Parathyroid adenoma (tissue), 2 donors: ENCODE data around the gene BRD3.

Source experiments
- H2AFZ ChIP-seq: fragments of 300-600 bp; sonication (generic); one replicate; pipeline ENCODE4 v1.7.0; 2017; ENCODE audit warnings: antibody characterized with exemption, mild to moderate bottlenecking
- H3K27ac ChIP-seq: fragments of 300-600 bp; sonication (generic); one replicate; pipeline ENCODE4 v1.7.0; 2017
- H3K27me3 ChIP-seq: fragments of 300-600 bp; sonication (generic); one replicate; pipeline ENCODE4 v1.7.0; 2017; ENCODE audit warnings: low read length; ENCODE audit not compliant: control insufficient read depth, insufficient read depth
- H3K36me3 ChIP-seq: fragments of 300-600 bp; sonication (generic); one replicate; pipeline ENCODE4 v1.7.0; 2017; ENCODE audit warnings: low read length; ENCODE audit not compliant: control insufficient read depth, insufficient read depth
- H3K4me1 ChIP-seq: fragments of 300-600 bp; sonication (generic); one replicate; pipeline ENCODE4 v1.7.0; 2017; ENCODE audit warnings: control low read depth
- H3K4me2 ChIP-seq: fragments of 300-600 bp; sonication (generic); one replicate; pipeline ENCODE4 v1.7.0; 2017; ENCODE audit warnings: low read length
- H3K4me3 ChIP-seq: fragments of 300-600 bp; sonication (generic); one replicate; pipeline ENCODE4 v1.7.0; 2017; ENCODE audit warnings: low read depth, low read length
- H3K79me2 ChIP-seq: fragments of 300-600 bp; sonication (generic); one replicate; pipeline ENCODE4 v1.7.0; 2017; ENCODE audit warnings: control low read depth
- H3K9ac ChIP-seq: fragments of 300-600 bp; sonication (generic); one replicate; pipeline ENCODE4 v1.7.0; 2017; ENCODE audit warnings: mild to moderate bottlenecking
- H3K9me3 ChIP-seq: fragments of 300-600 bp; sonication (generic); one replicate; pipeline ENCODE4 v1.7.0; 2017; ENCODE audit warnings: low read length; ENCODE audit not compliant: control insufficient read depth
- TF ChIP-seq, protein P1 (sequence below): fragments of 300-600 bp; sonication (generic); IDR thresholded peaks from one replicate; pipeline ENCODE4 v1.7.0; 2017; ENCODE audit warnings: antibody characterized with exemption, mild to moderate bottlenecking
- donor health status: primary hyperparathyroidism.

Gene BRD3

DNA sequence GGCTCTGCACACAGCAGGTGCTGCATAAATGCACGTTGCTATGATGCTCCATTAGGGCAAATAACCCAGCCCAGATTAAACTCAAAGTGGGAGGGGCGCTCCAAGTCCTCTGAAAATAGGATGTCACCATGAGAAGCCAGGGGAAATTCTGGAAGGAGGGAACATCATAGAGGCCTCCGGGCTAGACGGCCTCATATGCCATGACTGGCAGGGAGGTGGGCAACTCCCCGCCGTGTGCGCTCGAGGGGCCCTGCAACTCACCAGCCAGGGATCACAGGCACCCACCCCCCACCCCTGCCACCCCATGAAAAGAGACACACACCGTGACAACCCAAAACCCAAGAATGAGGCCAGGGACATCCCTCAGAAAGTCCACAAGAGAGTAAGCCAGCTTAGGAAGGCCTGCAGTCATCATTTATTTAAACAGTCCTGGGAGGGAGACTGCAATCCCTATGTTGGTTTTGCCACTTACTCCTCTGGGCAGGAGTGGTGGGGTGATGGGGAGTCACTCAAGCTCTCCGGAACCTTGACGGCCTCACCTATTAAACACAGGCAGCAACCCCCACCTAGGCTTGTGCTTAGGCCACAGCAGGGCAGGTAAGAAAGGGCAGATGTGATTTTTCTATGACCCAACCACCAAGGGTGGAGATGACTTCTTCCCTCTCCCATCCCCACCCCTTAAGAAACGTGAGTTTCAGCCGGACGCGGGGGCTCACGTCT lies 79.7 kb downstream of the BRD3 start:
- Histone ChIP-seq H3K4me1 (no peaks in the 10 kb centered on the region), H3K79me2 (peaks cover 1% of the 10 kb centered on the region), H3K4me3 (no peak overlapping the region), H3K27me3 (no peaks in the 10 kb centered on the region), H3K36me3 (no peaks in the 10 kb centered on the region), H3K27ac (no peak overlapping the region), H2AFZ (no peak overlapping the region), H3K9ac (no peak overlapping the region), H3K9me3 (no peaks in the 10 kb centered on the region), H3K4me2 (no peak overlapping the region)
- TF ChIP-seq, protein P1, sequence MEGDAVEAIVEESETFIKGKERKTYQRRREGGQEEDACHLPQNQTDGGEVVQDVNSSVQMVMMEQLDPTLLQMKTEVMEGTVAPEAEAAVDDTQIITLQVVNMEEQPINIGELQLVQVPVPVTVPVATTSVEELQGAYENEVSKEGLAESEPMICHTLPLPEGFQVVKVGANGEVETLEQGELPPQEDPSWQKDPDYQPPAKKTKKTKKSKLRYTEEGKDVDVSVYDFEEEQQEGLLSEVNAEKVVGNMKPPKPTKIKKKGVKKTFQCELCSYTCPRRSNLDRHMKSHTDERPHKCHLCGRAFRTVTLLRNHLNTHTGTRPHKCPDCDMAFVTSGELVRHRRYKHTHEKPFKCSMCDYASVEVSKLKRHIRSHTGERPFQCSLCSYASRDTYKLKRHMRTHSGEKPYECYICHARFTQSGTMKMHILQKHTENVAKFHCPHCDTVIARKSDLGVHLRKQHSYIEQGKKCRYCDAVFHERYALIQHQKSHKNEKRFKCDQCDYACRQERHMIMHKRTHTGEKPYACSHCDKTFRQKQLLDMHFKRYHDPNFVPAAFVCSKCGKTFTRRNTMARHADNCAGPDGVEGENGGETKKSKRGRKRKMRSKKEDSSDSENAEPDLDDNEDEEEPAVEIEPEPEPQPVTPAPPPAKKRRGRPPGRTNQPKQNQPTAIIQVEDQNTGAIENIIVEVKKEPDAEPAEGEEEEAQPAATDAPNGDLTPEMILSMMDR, result no peak

DNA sequence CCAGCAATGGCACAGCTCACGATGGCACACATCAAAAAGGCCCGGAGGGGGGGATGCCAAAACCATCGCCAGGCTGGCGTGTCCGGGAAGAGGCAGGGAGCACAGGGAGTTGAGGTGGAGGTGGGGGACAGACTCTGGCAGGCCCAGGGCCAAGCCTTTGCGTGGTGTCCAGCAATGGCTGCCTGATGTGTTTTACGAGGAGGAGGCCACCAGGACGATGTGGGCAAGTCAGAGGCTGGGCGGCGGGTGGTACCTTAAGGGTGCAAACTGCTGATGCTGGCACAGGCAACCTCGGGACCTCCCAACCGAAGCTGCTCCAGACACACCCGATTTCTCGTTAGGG lies 80.4 kb downstream of the BRD3 start:
- no peaks in the 10 kb centered on the region for H3K27me3 ChIP-seq
- TF ChIP-seq, protein P1, result no peak
- no peaks in the 10 kb centered on the region for H3K9me3 ChIP-seq
- no peaks in the 10 kb centered on the region for H3K36me3 ChIP-seq
- H3K27ac ChIP-seq, result no peak overlapping the region
- H3K4me2 ChIP-seq, result no peak overlapping the region
- H3K4me3 ChIP-seq, result no peak overlapping the region
- no peak overlapping the region for H2AFZ ChIP-seq
- H3K4me1 ChIP-seq, result no peaks in the 10 kb centered on the region
- H3K79me2 ChIP-seq, result no peaks in the 10 kb centered on the region
- H3K9ac ChIP-seq, result no peak overlapping the region

DNA sequence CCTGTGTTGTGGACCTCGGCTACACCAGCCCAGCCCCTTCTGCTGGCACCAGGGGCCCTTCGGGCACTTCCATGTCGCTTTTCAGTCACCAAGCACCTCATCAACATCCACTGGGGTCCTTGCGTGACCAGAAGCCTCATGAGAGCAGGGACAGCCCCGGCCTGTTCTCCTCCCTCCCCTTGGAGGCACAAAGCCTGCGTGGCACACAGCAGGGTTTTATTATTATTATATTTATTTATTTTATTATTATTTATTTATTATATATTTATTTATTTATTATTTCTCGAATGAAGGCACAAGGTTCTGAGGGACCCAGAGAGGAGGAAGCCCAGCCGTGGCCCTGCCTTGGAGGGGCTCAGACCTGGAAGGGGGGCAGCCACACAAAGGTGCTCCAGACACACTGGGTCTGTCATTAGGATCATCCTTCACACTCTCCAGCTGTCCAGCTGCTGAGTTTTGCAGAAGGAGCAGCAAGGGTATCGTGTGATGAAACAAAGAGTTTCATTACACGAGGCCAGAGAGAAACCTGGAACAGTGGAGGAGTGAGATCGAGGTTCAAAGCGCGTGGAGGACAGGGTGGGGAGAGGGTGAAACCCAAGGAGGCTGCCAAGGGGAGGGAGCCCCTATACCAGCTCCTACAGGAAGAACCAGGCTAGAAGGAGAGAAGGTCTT lies 80.9 kb downstream of the BRD3 start:
- no peaks in the 10 kb centered on the region for H3K4me1 ChIP-seq
- H3K36me3 ChIP-seq, result no peaks in the 10 kb centered on the region
- H3K4me3 ChIP-seq, result no peak overlapping the region
- no peaks in the 10 kb centered on the region for H3K27me3 ChIP-seq
- H3K9me3 ChIP-seq, result no peaks in the 10 kb centered on the region
- no peak overlapping the region for H3K9ac ChIP-seq
- no peak overlapping the region for H2AFZ ChIP-seq
- H3K27ac ChIP-seq, result no peak overlapping the region
- TF ChIP-seq, protein P1, result no peak
- no peaks in the 10 kb centered on the region for H3K79me2 ChIP-seq
- H3K4me2 ChIP-seq, result no peak overlapping the region

DNA sequence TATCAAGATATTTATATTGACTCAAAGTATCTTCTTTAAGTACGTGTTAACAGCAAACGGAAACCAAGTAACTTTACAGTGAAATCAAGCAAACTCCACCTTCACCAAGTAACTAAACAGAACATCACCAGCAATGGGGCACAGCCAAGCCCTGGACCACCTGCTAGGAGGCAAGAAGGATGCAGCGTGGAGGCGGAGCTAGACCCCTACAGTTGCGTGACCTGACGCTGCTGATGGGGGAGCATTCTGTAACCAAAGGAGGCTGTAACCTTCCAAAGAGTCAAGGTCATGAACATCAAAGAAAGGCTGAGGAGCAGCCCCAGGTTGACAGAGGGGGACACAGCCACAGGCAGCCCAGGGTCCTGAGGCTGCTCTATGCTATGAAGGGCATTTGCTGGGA lies 81.8 kb downstream of the BRD3 start:
- Histone ChIP-seq H3K4me3 (no peak overlapping the region), H2AFZ (no peak overlapping the region), H3K9me3 (no peaks in the 10 kb centered on the region), H3K9ac (no peak overlapping the region), H3K4me1 (no peaks in the 10 kb centered on the region), H3K36me3 (no peaks in the 10 kb centered on the region), H3K27me3 (no peaks in the 10 kb centered on the region), H3K4me2 (no peak overlapping the region), H3K27ac (no peak overlapping the region), H3K79me2 (no peaks in the 10 kb centered on the region)
- TF ChIP-seq, protein P1, result no peak
